ENCODE data around the gene LRRC14B.
"Not testable (repeated sequence)": the region's sequence is repeated elsewhere in the genome, so short reads cannot be mapped to it uniquely, and the experiment has no call there.

Gene LRRC14B

GRCh38 chr5:192691-192969 lies 1.3 kb downstream of the LRRC14B start:
- no peak for DNase-seq (ENCODE audit: low read depth)

- DNase-seq (ENCODE audit: low read depth), result no peak
Measured at GRCh38 chr5:192970-193831, 1.9 kb downstream of the LRRC14B start.

DNA sequence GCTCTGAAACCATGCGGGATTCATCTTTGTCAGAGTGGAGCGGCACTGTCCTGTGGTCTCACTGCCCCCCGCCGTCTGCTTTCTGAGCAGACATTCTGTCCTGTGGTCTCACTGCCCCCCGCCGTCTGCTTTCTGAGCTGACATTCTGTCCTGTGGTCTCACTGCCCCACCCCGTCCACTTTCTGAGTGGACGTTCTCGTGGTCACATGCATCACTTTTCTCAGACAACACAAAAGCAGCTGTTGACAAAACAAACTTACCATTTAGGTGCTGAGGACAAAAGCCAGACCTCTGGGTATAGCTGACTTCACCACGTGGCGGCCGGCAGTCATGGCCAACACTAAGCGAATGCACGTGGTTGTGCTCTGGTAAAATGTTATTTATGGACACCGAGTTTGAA lies 2.8 kb downstream of the LRRC14B start:
- no peak for DNase-seq (ENCODE audit: low read depth)

GRCh38 chr5:194603-195209 lies 3.4 kb downstream of the LRRC14B start:
- no peak for DNase-seq (ENCODE audit: low read depth)

GRCh38 chr5:195401-196160 lies 4.3 kb downstream of the LRRC14B start:
- no peak for DNase-seq (ENCODE audit: low read depth)

GRCh38 chr5:196350-196749 lies 5.1 kb downstream of the LRRC14B start:
- no peak for DNase-seq (ENCODE audit: low read depth)

GRCh38 chr5:197031-197430 lies 5.7 kb downstream of the LRRC14B start:
- not testable (repeated sequence) for DNase-seq (ENCODE audit: low read depth)

GRCh38 chr5:197892-198489 lies 6.7 kb downstream of the LRRC14B start:
- no peak for DNase-seq (ENCODE audit: low read depth)

DNA sequence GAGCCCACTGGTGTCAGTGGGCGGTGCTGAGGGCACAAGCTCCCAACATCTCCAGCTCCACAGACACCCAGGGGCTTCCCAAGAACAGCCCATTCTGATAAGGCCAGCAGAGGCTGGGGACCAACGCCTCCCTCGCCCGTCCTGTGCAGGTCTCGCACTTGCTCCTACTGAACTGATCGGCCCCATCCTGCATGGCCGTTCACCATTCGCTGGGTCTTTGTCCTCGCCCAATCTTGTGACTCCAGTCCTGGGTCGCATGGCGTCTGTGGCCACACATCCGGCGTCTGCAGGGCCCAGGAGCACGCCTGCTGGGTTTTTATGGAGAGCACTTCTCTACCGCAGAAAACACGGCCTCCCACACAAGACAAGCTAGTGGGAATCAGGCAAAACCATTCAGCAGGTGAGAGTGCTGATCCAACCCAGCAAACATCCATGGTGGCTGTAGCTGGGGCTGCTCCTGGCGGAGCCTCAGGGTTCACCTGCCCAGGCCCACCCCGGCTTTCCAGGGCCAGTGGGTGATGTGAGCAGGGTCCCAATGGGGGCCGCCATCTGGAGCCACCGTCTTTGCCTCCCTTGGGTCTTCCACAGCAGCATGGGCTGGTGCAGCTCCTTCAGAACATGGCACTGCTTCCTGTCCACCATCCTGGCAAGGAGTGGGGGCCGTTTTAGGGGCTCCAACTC lies 7.4 kb downstream of the LRRC14B start:
- no peak for DNase-seq (ENCODE audit: low read depth)

- no peak for DNase-seq (ENCODE audit: low read depth)
Measured at GRCh38 chr5:199197-199949, 8.1 kb downstream of the LRRC14B start.

DNA sequence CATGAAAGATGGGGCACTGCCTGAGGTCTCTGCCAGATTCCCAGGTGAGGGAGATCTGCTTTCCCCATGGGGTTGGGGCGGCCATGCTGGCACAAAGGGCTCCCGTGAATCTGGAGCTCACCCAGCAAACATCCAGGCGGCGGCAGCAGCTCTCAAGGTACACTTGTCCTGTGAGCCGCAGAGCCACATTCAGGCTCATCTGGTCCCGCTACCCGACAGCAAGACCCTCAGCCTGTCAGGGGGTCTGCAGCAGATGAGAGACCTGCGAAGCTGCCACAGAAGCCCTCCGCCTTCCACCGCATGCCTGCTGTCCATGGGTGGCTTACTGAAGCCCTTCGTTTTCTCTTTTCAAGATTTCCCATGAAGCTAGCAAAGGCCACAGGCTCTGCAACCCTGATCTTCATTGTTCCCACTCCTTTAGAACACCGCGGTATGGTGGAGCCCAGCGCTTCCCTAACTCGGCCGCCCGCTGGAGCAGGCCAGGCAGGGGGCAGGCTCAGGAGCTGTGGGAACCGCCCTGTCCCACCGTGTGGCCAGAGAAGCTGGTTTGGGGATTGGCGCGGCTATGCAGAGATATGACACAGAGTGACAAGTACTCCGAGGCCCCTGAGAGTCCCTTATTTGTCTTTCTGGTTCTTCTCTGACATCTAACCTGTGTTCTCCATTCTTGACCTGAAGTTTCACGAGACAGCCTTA lies 8.8 kb downstream of the LRRC14B start:
- no peak for DNase-seq (ENCODE audit: low read depth)

DNA sequence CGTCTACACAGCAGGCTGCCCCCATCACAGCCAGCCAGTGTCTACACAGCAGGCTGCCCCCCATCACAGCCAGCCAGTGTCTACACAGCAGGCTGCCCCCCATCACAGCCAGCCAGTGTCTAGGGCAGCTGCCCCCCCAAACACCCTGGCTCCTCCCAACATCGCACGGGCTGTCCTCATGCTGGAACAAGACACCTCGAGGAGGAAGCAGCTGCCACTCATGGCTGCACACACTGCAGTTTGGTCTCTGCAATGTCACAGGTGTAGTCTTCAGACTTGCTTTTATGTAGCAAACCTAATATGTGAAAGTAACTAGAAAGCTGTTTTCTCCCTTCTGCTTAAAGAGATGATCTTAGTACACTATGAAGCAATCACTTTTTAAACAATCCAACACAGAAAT lies 9.7 kb downstream of the LRRC14B start:
- no peak for DNase-seq (ENCODE audit: low read depth)

- no peak for DNase-seq (ENCODE audit: low read depth)
Measured at GRCh38 chr5:201672-202071, 10.4 kb downstream of the LRRC14B start.

GRCh38 chr5:203246-203930 lies 12.1 kb downstream of the LRRC14B start:
- no peak for DNase-seq (ENCODE audit: low read depth)

DNA sequence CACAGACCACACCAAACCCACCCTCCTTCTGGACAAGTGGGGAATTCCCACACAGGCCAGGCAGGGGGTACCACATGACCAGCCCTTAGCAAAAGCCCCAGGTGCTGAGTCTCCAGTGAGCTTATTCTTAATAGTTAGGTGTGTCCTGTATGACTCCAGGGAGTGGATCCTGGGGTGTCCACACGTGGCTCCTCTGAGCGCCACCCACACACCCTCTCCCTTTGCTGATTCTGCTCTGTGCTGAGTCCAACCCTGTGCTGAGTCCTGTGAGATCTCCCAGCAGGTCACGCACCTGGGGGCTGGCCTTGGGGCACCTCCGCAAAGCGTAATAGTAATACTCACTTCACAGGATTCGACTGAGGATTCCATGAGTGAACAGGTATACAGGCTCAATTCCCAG lies 12.7 kb downstream of the LRRC14B start:
- DNase-seq (ENCODE audit: low read depth), result no peak

DNA sequence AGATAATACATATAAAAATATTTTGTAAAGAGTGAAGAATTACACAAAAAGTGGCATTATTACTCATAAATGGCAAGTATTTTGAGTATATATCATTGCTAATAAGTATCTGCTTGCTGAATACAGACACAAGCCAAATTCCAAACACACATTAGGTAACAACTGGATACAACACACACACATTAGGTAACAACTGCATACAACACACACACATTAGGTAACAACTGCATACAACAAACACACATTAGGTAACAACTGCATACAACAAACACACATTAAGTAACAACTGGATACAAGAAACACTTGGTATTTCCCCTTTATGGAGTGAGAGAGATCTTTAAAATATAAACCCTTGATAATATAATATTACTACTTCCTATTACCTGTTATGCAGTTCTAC lies 13.2 kb downstream of the LRRC14B start:
- DNase-seq (ENCODE audit: low read depth), result no peak

DNA sequence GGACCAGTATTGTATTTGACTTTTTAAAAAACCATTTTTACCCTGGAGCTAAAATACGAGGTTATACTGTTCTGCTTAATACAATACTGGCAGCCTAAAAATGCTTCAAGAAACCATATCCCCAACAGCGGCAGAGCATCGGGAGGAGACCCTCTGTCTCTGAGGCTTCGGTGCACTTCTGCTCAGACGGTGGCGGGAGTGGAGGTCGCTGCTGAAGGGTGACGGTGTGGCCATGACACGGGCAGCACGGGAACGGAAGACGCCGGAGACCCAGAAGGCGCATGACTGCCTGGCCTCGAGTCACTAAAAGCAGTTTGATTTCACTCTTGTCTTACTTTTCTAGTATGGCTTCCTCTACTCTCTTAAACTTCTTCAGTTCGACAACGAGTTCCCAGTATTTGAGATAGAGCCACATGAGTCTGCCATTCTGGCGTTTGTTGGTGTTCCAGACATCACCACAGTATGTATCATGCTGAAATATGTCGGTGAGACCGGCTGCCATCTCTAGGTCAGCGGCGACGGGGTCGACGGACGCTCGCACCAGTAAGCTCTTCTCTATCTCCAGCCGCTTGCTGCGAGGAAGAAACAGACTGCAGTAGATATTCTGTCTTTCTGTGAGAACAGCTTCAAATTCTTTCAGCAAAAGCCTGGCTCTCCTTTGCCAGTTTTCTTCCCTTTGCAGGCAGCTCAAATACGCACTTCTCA lies 13.8 kb downstream of the LRRC14B start:
- DNase-seq (ENCODE audit: low read depth), result no peak

DNA sequence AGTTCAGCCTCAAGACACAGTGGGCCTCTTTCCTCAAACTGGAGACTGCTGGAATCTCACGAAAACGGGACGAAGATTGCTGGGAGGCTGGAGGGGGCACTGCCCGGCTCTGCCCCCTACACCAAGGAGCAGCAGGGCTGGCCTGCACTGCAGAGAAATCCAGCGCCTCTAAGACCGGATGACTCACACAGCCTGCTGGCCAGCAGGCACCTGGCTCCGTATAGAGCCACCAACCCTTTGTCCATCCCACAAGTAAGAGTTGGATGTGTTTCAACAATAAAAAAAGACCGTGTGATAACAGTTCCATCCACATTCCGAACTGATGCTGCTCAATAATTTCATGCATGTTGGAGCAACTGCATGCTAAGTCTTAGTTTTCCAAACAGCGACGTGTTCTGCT lies 15.1 kb downstream of the LRRC14B start:
- DNase-seq (ENCODE audit: low read depth), result no peak

DNA sequence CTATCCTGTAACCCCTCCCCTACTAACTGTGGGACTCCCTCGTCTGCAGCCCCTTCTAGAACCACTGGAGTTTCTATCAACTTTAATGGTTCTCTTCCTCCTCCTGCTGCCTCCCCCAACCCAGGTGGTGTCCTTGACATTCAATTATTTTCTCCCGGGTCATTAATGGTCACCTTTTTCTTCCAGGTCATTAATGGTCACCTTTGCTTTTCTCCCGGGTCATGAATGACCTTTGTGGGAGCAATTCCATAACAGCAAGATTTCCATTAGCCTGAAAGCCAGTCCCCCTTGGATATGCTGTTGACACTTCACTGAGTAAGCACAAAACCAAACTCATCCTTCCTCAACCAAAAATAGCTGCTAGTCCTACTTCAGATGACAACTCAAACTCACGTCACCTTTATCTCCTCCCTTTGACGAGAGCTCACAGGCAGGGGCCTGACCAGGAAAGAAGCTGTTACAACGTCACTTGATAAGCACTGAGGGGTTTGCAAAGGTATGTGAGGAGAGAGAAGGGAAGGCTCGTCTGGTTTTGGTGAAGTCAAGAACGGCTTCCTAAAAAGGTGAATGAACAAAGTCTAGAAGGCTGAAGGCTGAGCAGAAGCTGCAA lies 15.7 kb downstream of the LRRC14B start:
- no peak for DNase-seq (ENCODE audit: low read depth)
